Prostate gland (tissue), 2 donors: ENCODE data around the gene C6orf89. TPM values are rescaled to one million over a fixed set of nuclear protein-coding genes. Genes with fewer than 3 reads are reported as not detected.

Experiments
- DNase-seq: peaks from one replicate; pipeline ENCODE4 v3.0.0-alpha.2; 2019; ENCODE audit warnings: low spot score
- H3K27ac ChIP-seq, 2 donors: fragments of 200-600 bp; sonication (generic); 2 replicates each; pipeline ENCODE4 v1.5.1; 2017 to 2019
- H3K27me3 ChIP-seq: fragments of 200-600 bp; sonication (generic); replicated peaks from 2 replicates; pipeline ENCODE4 v1.5.1; 2019; ENCODE audit not compliant: insufficient read depth
- H3K36me3 ChIP-seq, 2 donors: fragments of 200-600 bp; sonication (generic); 1 replicate in 1 of 2; 2 replicates in 1 of 2; pipeline versions ENCODE4 v1.5.1 to v1.8.1; 2017 to 2019
- H3K4me1 ChIP-seq: fragments of 200-600 bp; sonication (generic); replicated peaks from 2 replicates; pipeline ENCODE4 v1.5.1; 2019
- H3K4me3 ChIP-seq, 2 donors: fragments of 200-600 bp; sonication (generic); 2 replicates each; pipeline ENCODE4 v1.5.1; 2017 to 2019
- H3K9me3 ChIP-seq: fragments of 200-600 bp; sonication (generic); 2 replicates; pipeline ENCODE4 v1.5.1; 2017
- CTCF ChIP-seq, 4 experiments: fragments of 200-600 bp in 2 of 4; fragments of 450-650 bp in 2 of 4; sonication (generic) in 2 of 4; IDR thresholded peaks; 1 replicate in 3 of 4; 2 replicates in 1 of 4; pipeline ENCODE4 v1.5.1; 2016 to 2019; ENCODE audit warnings: antibody characterized with exemption in 4 of 4, mild to moderate bottlenecking in 2 of 4, moderate library complexity in 2 of 4
- POLR2A ChIP-seq: fragments of 450-650 bp; IDR thresholded peaks from one replicate; pipeline ENCODE4 v1.6.1; 2016; ENCODE audit warnings: antibody characterized with exemption, mild to moderate bottlenecking
- POLR2AphosphoS5 ChIP-seq: sonication (generic); formaldehyde crosslinking; IDR thresholded peaks from one replicate; pipeline ENCODE4 v1.6.1; 2017; ENCODE audit warnings: antibody characterized with exemption
- WGBS: methylation state at CpG from one replicate; pipeline ENCODE4 v1.1.5; 2018; 5-methylcytosine and 5-hydroxymethylcytosine counted together
- intact Hi-C: fragments of 100-400 bp; cut with DNase I; formaldehyde crosslinking; loops from one replicate; pipeline ENCODE4 v1.14.2; 2022
- total RNA-seq, 2 donors: library from RNA; depleted of rRNA; stranded (reverse); fragments of >200 nt; gene quantifications; one replicate each; pipeline ENCODE4 v1.1.0, GENCODE V29; 2016

The C6orf89 gene
- total RNA-seq, 2 donors from 2014 or later = 54.9 to 96.9 TPM

- Histone ChIP-seq H3K27ac (no peak overlapping the region), H3K9me3 (no peaks in the 10 kb centered on the region), H3K36me3 (peaks cover 3 to 5% of the 10 kb centered on the region in 2 donors), H3K27me3 (no peaks in the 10 kb centered on the region), H3K4me1 (peaks cover 3% of the 10 kb centered on the region), H3K4me3 (no peak overlapping the region)
- TF ChIP-seq POLR2AphosphoS5 (no peak), POLR2A (no peak), CTCF (IDR thresholded peaks at IDR 0.05) (no peak)
- 96% methylated on average over 5 of the region's 5 CpGs for WGBS
- intact Hi-C loops = no loop called here
- no peak for DNase-seq
These were observed 19.2 kb downstream of the C6orf89 start for GRCh38 chr6:36904851-36905393.

GRCh38 chr6:36906539-36907325 is 21.0 kb downstream of the C6orf89 start:
- H3K4me1 ChIP-seq = peaks cover 3% of the 10 kb centered on the region
- DNase-seq = peak; percentile 91
- no peak overlapping the region for H3K4me3 ChIP-seq
- intact Hi-C loops = no loop called here
- no peaks in the 10 kb centered on the region for H3K27me3 ChIP-seq
- TF ChIP-seq POLR2A (no peak), POLR2AphosphoS5 (peak; percentile 82)
- no peaks in the 10 kb centered on the region for H3K9me3 ChIP-seq
- peak overlapping the region; percentile 42 to 44 for H3K27ac ChIP-seq
- WGBS = 10% methylated on average over 2 of the region's 2 CpGs
- H3K36me3 ChIP-seq = peaks cover 0 to 3% of the 10 kb centered on the region in 2 donors

GRCh38 chr6:36907781-36908180 is 22.0 kb downstream of the C6orf89 start:
- H3K9me3 ChIP-seq = no peaks in the 10 kb centered on the region
- H3K27me3 ChIP-seq = no peaks in the 10 kb centered on the region
- peaks cover 8% of the 10 kb centered on the region for H3K4me1 ChIP-seq
- H3K36me3 ChIP-seq = no peaks in the 10 kb centered on the region
- DNase-seq = peak; percentile 80
- no peak overlapping the region for H3K4me3 ChIP-seq
- intact Hi-C loops = no loop called here
- WGBS = 23% methylated on average over 5 of the region's 5 CpGs
- TF ChIP-seq POLR2A (no peak), POLR2AphosphoS5 (no peak), CTCF (IDR thresholded peaks at IDR 0.05) (no peak)
- H3K27ac ChIP-seq = peak overlapping the region; percentile 42 to 44

GRCh38 chr6:36908747-36909146 is 23.0 kb downstream of the C6orf89 start:
- TF ChIP-seq POLR2A (no peak), POLR2AphosphoS5 (no peak), CTCF (IDR thresholded peaks at IDR 0.05) (no peak)
- 84% methylated on average over 2 of the region's 2 CpGs for WGBS
- intact Hi-C loops = no loop called here
- Histone ChIP-seq H3K27me3 (no peaks in the 10 kb centered on the region), H3K4me1 (peaks cover 8% of the 10 kb centered on the region), H3K4me3 (no peak overlapping the region), H3K9me3 (no peaks in the 10 kb centered on the region), H3K36me3 (no peaks in the 10 kb centered on the region), H3K27ac (no peak overlapping the region)
- no peak for DNase-seq

GRCh38 chr6:36912030-36912454 is 26.3 kb downstream of the C6orf89 start:
- peaks cover 11% of the 10 kb centered on the region for H3K4me1 ChIP-seq
- no peaks in the 10 kb centered on the region for H3K9me3 ChIP-seq
- no peaks in the 10 kb centered on the region for H3K36me3 ChIP-seq
- no peak for TF ChIP-seq POLR2AphosphoS5
- TF ChIP-seq CTCF (IDR thresholded peaks at IDR 0.05) = no peak
- TF ChIP-seq POLR2A = no peak
- no peaks in the 10 kb centered on the region for H3K27me3 ChIP-seq
- DNase-seq = no peak
- H3K27ac ChIP-seq = peak overlapping the region in 1 of 2 donors; percentile 54
- intact Hi-C loops = no loop called here
- no peak overlapping the region for H3K4me3 ChIP-seq
- 58% methylated on average over 4 of the region's 4 CpGs for WGBS
